ENCODE measurements around the gene KIRREL2. TPM values are rescaled to one million over a fixed set of nuclear protein-coding genes. Genes with fewer than 3 reads are reported as not detected.

KIRREL2 gene
- total RNA-seq, 1 donor from 2014 or later = not detected

DNA sequence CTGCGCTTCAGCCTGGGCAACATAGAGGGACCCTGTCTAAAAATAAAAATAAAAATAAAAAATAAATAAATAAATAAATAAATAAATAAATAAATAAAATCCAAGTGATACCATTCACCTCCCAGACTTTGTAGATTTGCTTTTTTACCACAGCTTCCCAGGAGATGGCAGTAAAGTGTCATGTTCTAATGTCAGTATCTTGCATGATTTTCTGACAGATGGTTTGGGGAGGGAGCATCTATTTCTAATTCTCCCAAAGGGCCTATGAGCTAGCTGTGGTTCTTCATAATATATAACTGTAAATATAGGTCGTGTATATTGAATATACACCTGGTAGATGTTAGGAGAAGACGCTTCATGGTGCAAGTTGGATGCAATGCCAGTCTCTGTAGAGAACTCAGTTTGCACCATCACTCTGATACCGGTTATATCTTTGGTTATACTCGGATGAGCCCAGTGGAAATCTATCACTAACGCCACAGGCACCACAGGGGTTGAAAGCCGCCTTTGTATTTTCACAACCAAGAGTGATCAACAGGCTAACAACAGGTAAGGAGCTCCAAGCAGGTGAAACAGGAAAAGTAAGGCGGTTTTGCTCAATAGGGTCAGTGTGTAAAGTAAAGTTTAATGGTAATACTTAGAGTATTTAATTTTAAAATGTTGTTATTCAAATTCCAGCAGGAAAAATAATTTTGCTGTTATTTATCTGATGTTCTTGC, 25.6 kb downstream of the KIRREL2 start:
- H3K27ac ChIP-seq (replicated peaks) = no peak overlapping the region
- TF ChIP-seq, protein P1, sequence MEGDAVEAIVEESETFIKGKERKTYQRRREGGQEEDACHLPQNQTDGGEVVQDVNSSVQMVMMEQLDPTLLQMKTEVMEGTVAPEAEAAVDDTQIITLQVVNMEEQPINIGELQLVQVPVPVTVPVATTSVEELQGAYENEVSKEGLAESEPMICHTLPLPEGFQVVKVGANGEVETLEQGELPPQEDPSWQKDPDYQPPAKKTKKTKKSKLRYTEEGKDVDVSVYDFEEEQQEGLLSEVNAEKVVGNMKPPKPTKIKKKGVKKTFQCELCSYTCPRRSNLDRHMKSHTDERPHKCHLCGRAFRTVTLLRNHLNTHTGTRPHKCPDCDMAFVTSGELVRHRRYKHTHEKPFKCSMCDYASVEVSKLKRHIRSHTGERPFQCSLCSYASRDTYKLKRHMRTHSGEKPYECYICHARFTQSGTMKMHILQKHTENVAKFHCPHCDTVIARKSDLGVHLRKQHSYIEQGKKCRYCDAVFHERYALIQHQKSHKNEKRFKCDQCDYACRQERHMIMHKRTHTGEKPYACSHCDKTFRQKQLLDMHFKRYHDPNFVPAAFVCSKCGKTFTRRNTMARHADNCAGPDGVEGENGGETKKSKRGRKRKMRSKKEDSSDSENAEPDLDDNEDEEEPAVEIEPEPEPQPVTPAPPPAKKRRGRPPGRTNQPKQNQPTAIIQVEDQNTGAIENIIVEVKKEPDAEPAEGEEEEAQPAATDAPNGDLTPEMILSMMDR (IDR thresholded peaks at IDR 0.05; ENCODE audit: borderline replicate concordance) = peak; percentile 67
- DNase-seq = no peak
- no peak overlapping the region for H3K4me3 ChIP-seq
- intact Hi-C loops (cut with micrococcal nuclease) = loop anchor here (10.0 kb wide), 1 partner anchor 53 kb away; the partner anchor contains the start of gene LRFN3
- H3K4me1 ChIP-seq = peaks cover 7% of the 10 kb centered on the region
- peaks cover 11% of the 10 kb centered on the region for H3K27me3 ChIP-seq (ENCODE audit: low read depth)
- no peaks in the 10 kb centered on the region for H3K36me3 ChIP-seq
- no peaks in the 10 kb centered on the region for H3K9me3 ChIP-seq (replicated peaks)

DNA sequence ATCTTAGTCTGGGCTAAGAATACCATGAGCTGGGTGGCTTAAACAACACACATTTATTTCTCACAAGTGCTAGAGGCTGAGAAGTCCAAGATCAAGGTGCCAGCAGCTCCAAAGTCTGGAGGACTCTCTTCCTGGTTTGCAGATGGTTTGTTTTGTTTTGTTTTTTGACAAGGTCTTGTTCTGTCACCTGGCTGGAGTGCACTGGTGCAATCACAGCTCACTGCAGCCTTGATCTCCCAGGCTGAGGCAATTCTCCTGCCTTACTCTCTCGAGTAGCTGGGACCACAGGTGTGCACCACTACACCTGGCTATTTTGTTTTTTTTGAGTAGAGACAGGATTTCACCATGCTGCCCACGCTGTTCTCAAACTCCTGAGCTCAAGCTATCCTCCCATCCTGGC, 27.2 kb downstream of the KIRREL2 start:
- Histone ChIP-seq H3K9me3 (replicated peaks) (no peaks in the 10 kb centered on the region), H3K4me3 (no peak overlapping the region), H3K27ac (replicated peaks) (no peak overlapping the region), H3K36me3 (peaks cover 15% of the 10 kb centered on the region), H3K4me1 (peaks cover 7% of the 10 kb centered on the region), H3K27me3 (ENCODE audit: low read depth) (peaks cover 6% of the 10 kb centered on the region)
- TF ChIP-seq, protein P1 (IDR thresholded peaks at IDR 0.05; ENCODE audit: borderline replicate concordance) = no peak
- intact Hi-C loops (cut with micrococcal nuclease) = loop anchor here (10.0 kb wide), 1 partner anchor 51 kb away; the partner anchor contains the start of gene LRFN3
- DNase-seq = no peak

DNA sequence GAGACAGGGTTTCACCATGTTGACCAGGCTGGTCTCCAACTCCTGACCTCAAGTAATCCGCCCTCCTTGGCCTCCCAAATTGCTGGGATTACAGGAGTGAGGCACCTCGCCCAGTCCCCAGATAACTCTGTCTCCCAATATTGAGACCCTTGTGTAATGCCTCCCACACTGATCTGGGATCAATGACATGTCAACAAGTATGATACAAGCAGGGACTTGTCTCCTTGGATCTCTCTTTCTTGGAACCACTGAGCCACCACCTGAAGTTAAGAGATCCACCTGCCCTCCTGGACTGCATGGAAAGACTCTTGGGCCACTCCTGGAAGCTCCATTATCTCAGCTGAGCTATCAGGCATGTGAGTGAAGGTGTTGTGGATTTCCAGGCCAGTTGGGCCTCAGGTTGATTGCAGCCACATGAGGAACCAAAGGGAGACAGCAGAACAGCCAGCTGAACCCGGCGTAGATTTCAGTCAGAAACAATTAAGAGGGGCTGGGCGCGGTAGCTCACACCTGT, 28.6 kb downstream of the KIRREL2 start:
- no peaks in the 10 kb centered on the region for H3K4me1 ChIP-seq
- H3K27ac ChIP-seq (replicated peaks) = no peak overlapping the region
- no peak for DNase-seq
- TF ChIP-seq, protein P1 (IDR thresholded peaks at IDR 0.05; ENCODE audit: borderline replicate concordance) = no peak
- H3K36me3 ChIP-seq = peaks cover 29% of the 10 kb centered on the region
- intact Hi-C loops (cut with micrococcal nuclease) = loop anchor here (10.0 kb wide), 1 partner anchor 50 kb away; the partner anchor contains the start of gene LRFN3
- no peaks in the 10 kb centered on the region for H3K9me3 ChIP-seq (replicated peaks)
- H3K4me3 ChIP-seq = no peak overlapping the region
- no peaks in the 10 kb centered on the region for H3K27me3 ChIP-seq (ENCODE audit: low read depth)

DNA sequence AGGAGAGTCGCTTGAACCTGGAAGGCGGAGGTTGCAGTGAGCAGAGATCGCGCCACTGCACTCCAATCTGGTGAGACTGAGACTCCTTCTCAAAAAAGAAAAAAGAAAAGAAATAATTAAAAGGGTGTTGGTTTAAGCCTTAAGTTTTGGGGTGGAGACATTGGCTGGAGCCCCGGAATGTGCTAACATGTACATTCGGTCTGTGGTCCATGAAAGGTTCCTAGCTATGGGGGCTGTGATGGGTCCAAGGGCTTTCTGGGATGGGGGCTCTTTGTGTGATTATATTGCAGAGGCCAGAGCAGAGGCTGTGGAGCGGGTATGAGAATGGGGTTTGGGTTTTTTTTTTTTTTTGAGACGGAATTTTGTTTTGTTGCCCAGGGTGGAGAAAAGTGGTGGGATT, 29.2 kb downstream of the KIRREL2 start:
- Histone ChIP-seq H3K27ac (replicated peaks) (no peak overlapping the region), H3K4me1 (no peaks in the 10 kb centered on the region), H3K9me3 (replicated peaks) (no peaks in the 10 kb centered on the region), H3K27me3 (ENCODE audit: low read depth) (no peaks in the 10 kb centered on the region), H3K36me3 (peaks cover 35% of the 10 kb centered on the region), H3K4me3 (no peak overlapping the region)
- TF ChIP-seq, protein P1 (IDR thresholded peaks at IDR 0.05; ENCODE audit: borderline replicate concordance) = no peak
- no peak for DNase-seq
- intact Hi-C loops (cut with micrococcal nuclease) = loop anchor here (10.0 kb wide), 1 partner anchor 49 kb away; the partner anchor contains the start of gene LRFN3

DNA sequence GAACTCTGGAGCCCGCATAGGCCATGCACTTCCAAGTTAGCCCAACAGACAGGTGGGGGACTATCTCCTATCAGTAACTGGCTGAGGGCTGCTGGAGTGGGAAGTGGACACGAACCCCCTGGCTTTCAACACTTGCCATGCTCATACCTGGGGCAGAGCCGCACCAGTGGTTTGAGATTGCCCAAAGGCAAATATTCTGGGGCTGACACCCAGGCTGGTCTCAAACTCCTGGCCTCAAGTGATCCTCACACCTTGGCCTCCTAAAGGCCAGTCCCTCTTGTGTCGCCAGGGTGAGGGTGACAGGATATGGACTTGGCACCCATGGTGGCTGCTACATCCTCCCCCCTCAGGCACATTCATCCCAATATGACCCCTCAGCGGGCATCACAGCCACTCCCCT, 30.5 kb downstream of the KIRREL2 start:
- H3K36me3 ChIP-seq = peaks cover 40% of the 10 kb centered on the region
- H3K27ac ChIP-seq (replicated peaks) = no peak overlapping the region
- H3K4me1 ChIP-seq = no peaks in the 10 kb centered on the region
- intact Hi-C loops (cut with micrococcal nuclease) = loop anchor here (10.0 kb wide), 1 partner anchor 48 kb away; the partner anchor contains the start of gene LRFN3
- DNase-seq = no peak
- H3K9me3 ChIP-seq (replicated peaks) = no peaks in the 10 kb centered on the region
- H3K4me3 ChIP-seq = no peak overlapping the region
- H3K27me3 ChIP-seq (ENCODE audit: low read depth) = no peaks in the 10 kb centered on the region
- TF ChIP-seq, protein P1 (IDR thresholded peaks at IDR 0.05; ENCODE audit: borderline replicate concordance) = no peak

Data from left ventricle myocardium inferior (tissue), 1 donor.